ENCODE data around the gene TAS1R2. TPM values are rescaled to one million over a fixed set of nuclear protein-coding genes. Genes with fewer than 3 reads are reported as not detected.

TAS1R2 gene
- total and polyA plus RNA-seq, 10 donors, result not detected

GRCh38 chr1:18793164-18793563 lies 66.3 kb downstream of the TAS1R2 start:
- Histone ChIP-seq H3K27me3 (replicated peaks in 1 of 7) (peaks cover 0 to 54% (median 0%) of the 10 kb centered on the region in 7 donors), H3K36me3 (no peaks in the 10 kb centered on the region), H3K4me1 (peaks cover 0 to 9% (median 0%) of the 10 kb centered on the region in 6 donors), H3K9me3 (peaks cover 0 to 12% (median 9%) of the 10 kb centered on the region in 8 donors), H3K4me3 (no peak overlapping the region), H3K27ac (no peak overlapping the region)
- WGBS, 5 donors, result 73 to 84% (median 81%) methylated on average over 9 to 10 of the region's 10 CpGs
- TF ChIP-seq POLR2A (IDR thresholded peaks at IDR 0.05) (no peak), POLR2AphosphoS5 (IDR thresholded peaks at IDR 0.05) (no peak), CTCF (IDR thresholded peaks at IDR 0.05 in 8 of 11, conservative IDR thresholded peaks at IDR 0.05 in 3 of 11) (no peak)
- DNase-seq, result no peak
- intact Hi-C loops (cut with DNase I; ENCODE audit: low total_unique reads), result no loop called here

- WGBS, 5 donors, result 69 to 93% (median 85%) methylated on average over 3 of the region's 3 CpGs
- intact Hi-C loops (cut with DNase I; ENCODE audit: low total_unique reads), result no loop called here
Observed at GRCh38 chr1:18792747-18793146, 66.7 kb downstream of the TAS1R2 start.

More at GRCh38 chr1:18792747-18793146, 66.7 kb downstream of the TAS1R2 start:
- Histone ChIP-seq H3K4me3 (no peak overlapping the region), H3K36me3 (no peaks in the 10 kb centered on the region), H3K9me3 (peaks cover 0 to 12% (median 9%) of the 10 kb centered on the region in 8 donors), H3K4me1 (peaks cover 0 to 9% (median 0%) of the 10 kb centered on the region in 6 donors), H3K27me3 (replicated peaks in 1 of 7) (peaks cover 0 to 54% (median 0%) of the 10 kb centered on the region in 7 donors), H3K27ac (no peak overlapping the region)
- DNase-seq, result no peak
- no peak for TF ChIP-seq CTCF (IDR thresholded peaks at IDR 0.05 in 8 of 11, conservative IDR thresholded peaks at IDR 0.05 in 3 of 11)
- no peak for TF ChIP-seq POLR2A (IDR thresholded peaks at IDR 0.05)
- TF ChIP-seq POLR2AphosphoS5 (IDR thresholded peaks at IDR 0.05), result no peak

Small RNA genes within 50 kb of the gene (microRNA-seq; reads per million reads assigned to microRNA genes)
- gene MIR1290 (0 reads per million in 3 donors), gene MIR4695 (0 to 0.72 (median 0.70) reads per million in 3 donors)

Small RNA genes within 50 kb of the gene (small RNA-seq; reads per million reads assigned to genes)
- 0 reads per million in 4 donors for gene MIR1290
- 0 reads per million in 4 donors for gene MIR4695

Other genes starting within 250 kb of the TAS1R2 start
- gene PAX7, start 228.8 kb downstream of the TAS1R2 start, total RNA-seq, result not detected
- not detected for gene PAX7, start 228.8 kb downstream of the TAS1R2 start, polyA plus RNA-seq
- 10 to 100 TPM in 2 of 7 donors, 1 to 10 TPM in 5; 5.1 to 11.2 (median 8.3) TPM for gene ALDH4A1, start 42.9 kb upstream of the TAS1R2 start, total RNA-seq
- gene ALDH4A1, start 42.9 kb upstream of the TAS1R2 start, polyA plus RNA-seq, result 1 to 10 TPM; 3.5 to 9.8 (median 4.4) TPM
- 10 to 100 TPM; 13.6 to 19.7 (median 16.4) TPM for gene IFFO2, start 97.0 kb upstream of the TAS1R2 start, total RNA-seq
- 1 to 10 TPM; 2.7 to 6.2 (median 2.9) TPM for gene IFFO2, start 97.0 kb upstream of the TAS1R2 start, polyA plus RNA-seq